SJSA1 (cell line): ENCODE results near the gene IL24. TPM values are rescaled to one million over a fixed set of nuclear protein-coding genes. Genes with fewer than 3 reads are reported as not detected.

ENCODE experiments used
- DNase-seq, 2 experiments: peaks; one replicate each; pipeline ENCODE4 v3.0.0-alpha.2; 2015 to 2020; ENCODE audit warnings: low spot score in 2 of 2, low read depth in 1 of 2
- H3K27ac ChIP-seq: fragments of 250-450 bp; sonication (Bioruptor Pico); 2 replicates; pipeline ENCODE4 v1.5.1; 2020; ENCODE audit warnings: mild to moderate bottlenecking, moderate library complexity
- H3K27me3 ChIP-seq: fragments of 250-450 bp; sonication (Bioruptor Pico); replicated peaks from 2 replicates; pipeline ENCODE4 v1.5.1; 2020; ENCODE audit warnings: mild to moderate bottlenecking, moderate library complexity
- H3K36me3 ChIP-seq: fragments of 250-450 bp; sonication (Bioruptor Pico); 2 replicates; pipeline ENCODE4 v1.5.1; 2020; ENCODE audit warnings: mild to moderate bottlenecking
- H3K4me1 ChIP-seq: fragments of 250-450 bp; sonication (Bioruptor Pico); replicated peaks from 2 replicates; pipeline ENCODE4 v1.6.1; 2021; ENCODE audit warnings: mild to moderate bottlenecking
- H3K4me3 ChIP-seq: fragments of 250-450 bp; sonication (Bioruptor Pico); 2 replicates; pipeline ENCODE4 v1.5.1; 2020; ENCODE audit warnings: mild to moderate bottlenecking
- H3K9me3 ChIP-seq: fragments of 250-450 bp; sonication (Bioruptor Pico); replicated peaks from 2 replicates; pipeline ENCODE4 v1.5.1; 2020; ENCODE audit warnings: mild to moderate bottlenecking
- total RNA-seq: library from RNA; depleted of rRNA; stranded (reverse); fragments of >200 nt; shearing (Covaris generic); gene quantifications from 2 replicates; pipeline ENCODE4 v1.2.3, GENCODE V29; 2014

Gene IL24
- total RNA-seq, 1 experiment from 2014 or later, result 1.5 TPM

GRCh38 chr1:206902702-206903101 is 5.5 kb downstream of the IL24 start:
- DNase-seq, result no peak
- peaks cover 46% of the 10 kb centered on the region for H3K4me1 ChIP-seq
- no peak overlapping the region for H3K27ac ChIP-seq
- H3K9me3 ChIP-seq, result peaks cover 5% of the 10 kb centered on the region; the same call in 1 of the 2 replicates
- H3K36me3 ChIP-seq, result peaks cover 18% of the 10 kb centered on the region
- H3K4me3 ChIP-seq, result no peak overlapping the region
- H3K27me3 ChIP-seq, result no peaks in the 10 kb centered on the region

DNA sequence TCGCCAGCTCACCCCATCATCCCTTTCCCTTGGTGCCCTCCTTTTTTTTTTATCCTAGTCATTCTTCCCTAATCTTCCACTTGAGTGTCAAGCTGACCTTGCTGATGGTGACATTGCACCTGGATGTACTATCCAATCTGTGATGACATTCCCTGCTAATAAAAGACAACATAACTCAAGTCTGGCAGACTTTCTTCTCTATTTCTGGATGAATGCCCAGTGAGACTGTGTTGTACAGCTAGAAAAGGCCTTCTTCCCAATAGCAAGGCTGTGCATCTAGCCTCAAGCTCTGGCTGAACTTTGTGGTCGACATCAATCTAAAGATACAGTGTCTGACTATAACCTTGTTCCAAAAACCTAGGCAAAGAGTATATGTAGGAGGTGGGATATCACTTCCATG is 6.4 kb downstream of the IL24 start:
- peaks cover 18% of the 10 kb centered on the region for H3K36me3 ChIP-seq
- no peak overlapping the region for H3K27ac ChIP-seq
- peaks cover 36% of the 10 kb centered on the region for H3K4me1 ChIP-seq
- DNase-seq, result no peak
- H3K4me3 ChIP-seq, result no peak overlapping the region
- H3K9me3 ChIP-seq, result peaks cover 5% of the 10 kb centered on the region; the same call in 1 of the 2 replicates
- no peaks in the 10 kb centered on the region for H3K27me3 ChIP-seq

DNA sequence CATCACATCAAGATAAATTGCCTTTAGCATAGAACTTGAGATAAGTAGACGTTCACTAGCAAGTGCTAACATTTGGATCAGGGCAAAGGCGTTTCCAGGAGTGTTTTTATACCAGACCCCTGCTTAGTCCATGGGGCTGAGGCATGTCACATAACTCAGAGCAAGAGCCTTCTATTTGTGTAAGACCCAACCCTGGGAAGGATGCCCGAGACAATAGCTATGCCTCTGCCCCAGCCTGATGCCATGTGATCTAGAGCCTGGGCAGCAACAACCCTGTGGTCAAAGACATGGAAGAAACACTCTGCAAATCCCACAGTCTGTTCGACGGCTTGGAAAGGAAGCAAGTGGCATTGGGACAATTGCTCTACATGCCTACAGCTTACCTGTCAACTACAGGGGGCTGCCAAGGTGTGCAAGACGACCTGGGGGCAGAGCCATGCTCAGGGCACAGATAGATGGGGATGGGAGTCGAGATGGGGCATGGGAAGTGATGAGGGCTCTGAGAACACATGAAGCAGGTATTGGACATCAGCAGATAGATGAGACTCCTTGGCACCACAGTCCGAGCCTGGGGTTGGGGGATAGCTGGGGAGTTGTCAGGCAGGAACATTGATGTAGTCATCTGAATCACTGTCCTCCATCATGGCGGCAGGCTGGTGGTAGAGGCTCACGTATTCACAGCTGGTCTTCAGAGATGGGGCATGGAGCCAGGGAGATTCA is 7.3 kb downstream of the IL24 start:
- Histone ChIP-seq H3K4me3 (no peak overlapping the region), H3K36me3 (peaks cover 18% of the 10 kb centered on the region), H3K27me3 (no peaks in the 10 kb centered on the region), H3K4me1 (peaks cover 33% of the 10 kb centered on the region), H3K9me3 (peaks cover 5% of the 10 kb centered on the region; the same call in 1 of the 2 replicates), H3K27ac (peak overlapping the region; percentile 93)
- no peak for DNase-seq

GRCh38 chr1:206905295-206906164 is 8.3 kb downstream of the IL24 start:
- H3K4me3 ChIP-seq, result no peak overlapping the region
- H3K9me3 ChIP-seq, result peaks cover 5% of the 10 kb centered on the region; the same call in 1 of the 2 replicates
- DNase-seq, result peak; percentile 94 to 95
- H3K27me3 ChIP-seq, result no peaks in the 10 kb centered on the region
- peaks cover 18% of the 10 kb centered on the region for H3K36me3 ChIP-seq
- H3K4me1 ChIP-seq, result peaks cover 35% of the 10 kb centered on the region
- H3K27ac ChIP-seq, result peak overlapping the region; percentile 93

GRCh38 chr1:206907304-206907991 is 10.2 kb downstream of the IL24 start:
- peaks cover 18% of the 10 kb centered on the region for H3K36me3 ChIP-seq
- H3K9me3 ChIP-seq, result peaks cover 5% of the 10 kb centered on the region; the same call in 1 of the 2 replicates
- no peaks in the 10 kb centered on the region for H3K27me3 ChIP-seq
- H3K4me1 ChIP-seq, result peaks cover 35% of the 10 kb centered on the region
- H3K27ac ChIP-seq, result no peak overlapping the region
- DNase-seq, result no peak
- no peak overlapping the region for H3K4me3 ChIP-seq

GRCh38 chr1:206908038-206908437 is 10.8 kb downstream of the IL24 start:
- Histone ChIP-seq H3K4me1 (peaks cover 35% of the 10 kb centered on the region), H3K9me3 (peaks cover 5% of the 10 kb centered on the region; the same call in 1 of the 2 replicates), H3K36me3 (peaks cover 15% of the 10 kb centered on the region), H3K4me3 (no peak overlapping the region), H3K27ac (no peak overlapping the region), H3K27me3 (no peaks in the 10 kb centered on the region)
- DNase-seq, result no peak

- H3K4me1 ChIP-seq, result peaks cover 35% of the 10 kb centered on the region
- H3K27me3 ChIP-seq, result no peaks in the 10 kb centered on the region
- peak overlapping the region; percentile 52 for H3K4me3 ChIP-seq
- peak; percentile 53 to 55 for DNase-seq
- H3K9me3 ChIP-seq, result peaks cover 5% of the 10 kb centered on the region; the same call in 1 of the 2 replicates
- H3K36me3 ChIP-seq, result peaks cover 7% of the 10 kb centered on the region
- H3K27ac ChIP-seq, result peak overlapping the region; percentile 45
Measured at GRCh38 chr1:206909161-206909882, 12.1 kb downstream of the IL24 start.

GRCh38 chr1:206909883-206910318 is 12.7 kb downstream of the IL24 start:
- H3K9me3 ChIP-seq, result 0 out of 2 replicates have a peak, but pooled peaks cover 1% of the 10 kb centered on the region
- no peak overlapping the region; the same call in 1 of the 2 replicates for H3K27ac ChIP-seq
- peaks cover 30% of the 10 kb centered on the region for H3K4me1 ChIP-seq
- H3K4me3 ChIP-seq, result peak overlapping the region; percentile 52
- H3K27me3 ChIP-seq, result no peaks in the 10 kb centered on the region
- peaks cover 1% of the 10 kb centered on the region for H3K36me3 ChIP-seq
- no peak for DNase-seq

GRCh38 chr1:206911064-206911663 is 13.9 kb downstream of the IL24 start:
- Histone ChIP-seq H3K4me1 (peaks cover 18% of the 10 kb centered on the region), H3K36me3 (no peaks in the 10 kb centered on the region), H3K9me3 (no peaks in the 10 kb centered on the region), H3K27ac (no peak overlapping the region), H3K27me3 (no peaks in the 10 kb centered on the region), H3K4me3 (no peak overlapping the region)
- peak in 1 of 2 experiments; percentile 79 for DNase-seq

GRCh38 chr1:206912445-206913095 is 15.3 kb downstream of the IL24 start:
- DNase-seq, result peak; percentile 66 to 73
- no peaks in the 10 kb centered on the region for H3K36me3 ChIP-seq
- H3K4me1 ChIP-seq, result peaks cover 12% of the 10 kb centered on the region
- no peaks in the 10 kb centered on the region for H3K27me3 ChIP-seq
- no peaks in the 10 kb centered on the region for H3K9me3 ChIP-seq
- H3K27ac ChIP-seq, result no peak overlapping the region
- no peak overlapping the region for H3K4me3 ChIP-seq

- H3K4me1 ChIP-seq, result peaks cover 10% of the 10 kb centered on the region
- no peaks in the 10 kb centered on the region for H3K9me3 ChIP-seq
- H3K36me3 ChIP-seq, result no peaks in the 10 kb centered on the region
- no peaks in the 10 kb centered on the region for H3K27me3 ChIP-seq
- DNase-seq, result no peak
- H3K27ac ChIP-seq, result no peak overlapping the region
- H3K4me3 ChIP-seq, result no peak overlapping the region
Measured at GRCh38 chr1:206913766-206914537, 16.7 kb downstream of the IL24 start.
